Keratinocyte (primary cell): ENCODE results near the gene KRTAP4-7. TPM values are rescaled to one million over a fixed set of nuclear protein-coding genes. Genes with fewer than 3 reads are reported as not detected.
A peak's percentile ranks its signal among the peaks of the same experiment; 100 is the strongest.

Experiments
- DNase-seq: peaks from one replicate; pipeline ENCODE4 v3.0.0-alpha.2; 2011; ENCODE audit warnings: low read depth, missing footprints, low spot score
- FAIRE-seq: peaks from 2 replicates; lab custom pipeline; 2011; peaks lifted over from hg19 to GRCh38; lab: Jason Lieb, UNC
- H2AFZ ChIP-seq: 2 replicates; pipeline ENCODE4 v1.6.0; 2012; ENCODE audit warnings: low read length, control low read depth, inconsistent platforms; ENCODE audit not compliant: control insufficient read depth
- H3K27ac ChIP-seq: 2 replicates; pipeline ENCODE4 v1.5.1; 2011; ENCODE audit warnings: low read length; ENCODE audit not compliant: control insufficient read depth, insufficient read depth
- H3K27me3 ChIP-seq: 3 replicates; pipeline ENCODE4 v1.6.0; 2011; ENCODE audit warnings: low read length; ENCODE audit not compliant: control insufficient read depth, insufficient read depth; ENCODE audit errors: extremely low read depth
- H3K36me3 ChIP-seq, 2 experiments: 2 replicates in 1 of 2; 3 replicates in 1 of 2; pipeline ENCODE4 v1.5.1; 2011; ENCODE audit warnings: low read length in 2 of 2, mild to moderate bottlenecking in 1 of 2; ENCODE audit not compliant: control insufficient read depth in 2 of 2, insufficient read depth in 2 of 2; ENCODE audit errors: extremely low read depth in 1 of 2
- H3K4me1 ChIP-seq: 3 replicates; pipeline ENCODE4 v1.5.1; 2011; ENCODE audit warnings: low read length; ENCODE audit not compliant: control insufficient read depth, insufficient read depth; ENCODE audit errors: extremely low read depth
- H3K4me2 ChIP-seq: 3 replicates; pipeline ENCODE4 v1.6.0; 2011; ENCODE audit warnings: low read depth, low read length; ENCODE audit not compliant: control insufficient read depth, insufficient read depth; ENCODE audit errors: extremely low read depth
- H3K4me3 ChIP-seq, 3 experiments: fragments of 200-600 bp in 1 of 3; sonication (generic) in 1 of 3; 2 replicates in 2 of 3; 3 replicates in 1 of 3; pipeline ENCODE4 v1.5.1; 2011 to 2016; ENCODE audit warnings: low read length in 3 of 3, mild to moderate bottlenecking in 3 of 3, control low read depth in 2 of 3, inconsistent platforms in 1 of 3, low read depth in 1 of 3, mixed read lengths in 1 of 3, mixed run types in 1 of 3, moderate library complexity in 1 of 3; ENCODE audit not compliant: control insufficient read depth in 2 of 3, insufficient read depth in 2 of 3; ENCODE audit errors: extremely low read depth in 1 of 3
- H3K79me2 ChIP-seq: 2 replicates; pipeline ENCODE4 v1.6.0; 2012; ENCODE audit warnings: low read length; ENCODE audit not compliant: control insufficient read depth, insufficient read depth
- H3K9ac ChIP-seq: 3 replicates; pipeline ENCODE4 v1.6.0; 2011; ENCODE audit warnings: low read length; ENCODE audit not compliant: control insufficient read depth, insufficient read depth; ENCODE audit errors: extremely low read depth
- H3K9me1 ChIP-seq: 3 replicates; pipeline ENCODE4 v1.6.0; 2011; ENCODE audit warnings: low read length; ENCODE audit not compliant: control insufficient read depth, insufficient read depth; ENCODE audit errors: extremely low read depth
- H3K9me3 ChIP-seq: 2 replicates; pipeline ENCODE4 v1.5.1; 2012; ENCODE audit warnings: low read depth, low read length; ENCODE audit not compliant: control insufficient read depth
- H4K20me1 ChIP-seq: 3 replicates; pipeline ENCODE4 v1.6.0; 2011; ENCODE audit warnings: low read length; ENCODE audit not compliant: control insufficient read depth, insufficient read depth; ENCODE audit errors: extremely low read depth
- CTCF ChIP-seq, 3 experiments: IDR thresholded peaks in 1 of 3; conservative IDR thresholded peaks in 1 of 3; optimal IDR thresholded peaks in 1 of 3; 2 replicates in 2 of 3; 3 replicates in 1 of 3; pipeline versions ENCODE3 to v1.5.1; 2011; ENCODE audit warnings: low read length in 3 of 3, mild to moderate bottlenecking in 3 of 3, moderate library complexity in 2 of 3, control low read depth in 1 of 3, inconsistent platforms in 1 of 3; ENCODE audit not compliant: insufficient read depth in 2 of 3; ENCODE audit errors: extremely low read depth in 1 of 3
- EZH2 ChIP-seq: IDR thresholded peaks from one replicate; pipeline ENCODE4 v1.6.1; 2012; ENCODE audit warnings: inconsistent platforms, mild to moderate bottlenecking, low read length, moderate library complexity
- dilution Hi-C: fragments of 300-500 bp; cut with MboI; formaldehyde crosslinking; loops from one replicate; pipeline ENCODE4 v1.7.0; 2020; ENCODE audit warnings: low sequenced_read_pairs; ENCODE audit not compliant: extremely low pct_ligation_motif_present
- polyA plus RNA-seq, 5 experiments: library from polyadenylated mRNA; depleted of rRNA in 3 of 5; stranded (reverse) in 3 of 5; stranded (forward) in 1 of 5; unstranded in 1 of 5; fragments of >200 nt; gene quantifications; 1 replicate in 1 of 5; 2 replicates in 3 of 5; 3 replicates in 1 of 5; pipeline versions ENCODE4 v1.2.1 to v1.2.3, GENCODE V29; 2011 to 2012; ENCODE audit warnings: missing spikeins in 2 of 5, low read depth in 1 of 5, low replicate concordance in 1 of 5

The KRTAP4-7 gene
- polyA plus RNA-seq, 1 donor (not counting 4 experiments of a cell fraction or from before 2014, with no cell fraction given) = not detected

GRCh38 chr17:41127371-41127770, 43.4 kb downstream of the KRTAP4-7 start:
- dilution Hi-C loops = no loop called here
- no peaks in the 10 kb centered on the region for H3K79me2 ChIP-seq
- TF ChIP-seq CTCF (optimal IDR thresholded peaks at IDR 0.05 in 1 of 3, IDR thresholded peaks at IDR 0.05 in 1 of 3, conservative IDR thresholded peaks at IDR 0.05 in 1 of 3; ENCODE audit: extremely low read depth in 1 of 3, insufficient read depth in 2 of 3, low read length in 3 of 3) (no peak), EZH2 (no peak)

GRCh38 chr17:41131979-41132378, 48.0 kb downstream of the KRTAP4-7 start:
- TF ChIP-seq EZH2 (no peak), CTCF (optimal IDR thresholded peaks at IDR 0.05 in 1 of 3, IDR thresholded peaks at IDR 0.05 in 1 of 3, conservative IDR thresholded peaks at IDR 0.05 in 1 of 3; ENCODE audit: extremely low read depth in 1 of 3, insufficient read depth in 2 of 3, low read length in 3 of 3) (no peak)
- Histone ChIP-seq H3K4me2 (peak overlapping the region; percentile 53), H3K4me1 (peaks cover 30% of the 10 kb centered on the region), H2AFZ (peak overlapping the region; percentile 72), H4K20me1 (no peaks in the 10 kb centered on the region), H3K36me3 (no peaks in the 10 kb centered on the region), H3K4me3 (no peak overlapping the region), H3K27ac (peak overlapping the region; percentile 74), H3K79me2 (no peaks in the 10 kb centered on the region), H3K9me3 (no peaks in the 10 kb centered on the region), H3K27me3 (no peaks in the 10 kb centered on the region), H3K9me1 (no peaks in the 10 kb centered on the region), H3K9ac (no peak overlapping the region)
- dilution Hi-C loops = no loop called here
- peak; percentile 98 for FAIRE-seq
- DNase-seq = peak; percentile 48

More at GRCh38 chr17:41127371-41127770, 43.4 kb downstream of the KRTAP4-7 start:
- no peak overlapping the region for H3K27ac ChIP-seq
- H3K4me3 ChIP-seq = no peak overlapping the region
- no peak overlapping the region for H2AFZ ChIP-seq
- no peaks in the 10 kb centered on the region for H4K20me1 ChIP-seq
- H3K9me3 ChIP-seq = no peaks in the 10 kb centered on the region
- H3K4me1 ChIP-seq = peaks cover 19% of the 10 kb centered on the region
- H3K9ac ChIP-seq = no peak overlapping the region
- H3K27me3 ChIP-seq = no peaks in the 10 kb centered on the region
- H3K9me1 ChIP-seq = no peaks in the 10 kb centered on the region
- DNase-seq (no peak), FAIRE-seq (no peak)
- no peaks in the 10 kb centered on the region for H3K36me3 ChIP-seq
- H3K4me2 ChIP-seq = no peak overlapping the region
